ENCODE results near the gene TTYH2.

TTYH2 gene

DNA sequence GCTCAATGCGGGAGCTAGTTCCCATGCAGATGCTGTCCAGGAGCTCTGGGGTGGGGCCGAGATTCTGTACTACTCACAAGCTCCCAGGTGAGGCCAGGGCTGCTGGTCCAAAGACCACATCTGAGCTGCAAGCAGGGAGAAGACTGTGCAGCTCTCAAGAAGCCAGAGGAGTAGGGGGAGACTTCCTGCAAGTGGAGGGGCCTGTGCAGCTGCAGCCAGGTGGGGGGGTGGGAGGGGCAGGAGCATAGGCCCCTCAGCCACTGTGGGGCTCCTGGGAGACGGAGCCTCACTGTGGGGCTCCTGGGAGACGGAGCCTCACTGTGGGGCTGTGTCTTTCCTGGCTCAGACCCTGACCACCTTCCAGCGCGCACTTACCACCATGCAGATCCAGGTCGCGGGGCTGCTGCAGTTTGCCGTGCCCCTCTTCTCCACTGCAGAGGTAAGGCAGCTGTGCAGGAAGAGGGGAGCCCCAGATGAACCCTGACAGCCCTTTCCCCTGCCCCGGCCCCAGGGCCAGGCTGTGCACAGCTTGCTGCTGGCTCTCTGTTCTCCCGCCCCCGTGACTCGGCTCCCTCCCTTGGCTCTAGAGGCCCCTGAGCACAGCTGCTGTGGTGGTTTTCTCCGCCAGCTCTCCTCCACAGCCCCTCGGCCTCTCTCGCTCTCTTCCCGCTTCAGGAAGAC, 36.4 kb downstream of the TTYH2 start:
- no peak for DNase-seq (ENCODE audit: low read depth in 2 of 2)
- H3K4me3 ChIP-seq (replicated peaks in 1 of 2; ENCODE audit: low read depth in 2 of 2, low read length in 2 of 2), result no peak overlapping the region
- TF ChIP-seq CTCF (IDR thresholded peaks at IDR 0.05; ENCODE audit: low read depth, low read length), result no peak

- no peak for DNase-seq (ENCODE audit: low read depth in 2 of 2)
- no peak overlapping the region for H3K4me3 ChIP-seq (replicated peaks in 1 of 2; ENCODE audit: low read depth in 2 of 2, low read length in 2 of 2)
- TF ChIP-seq CTCF (IDR thresholded peaks at IDR 0.05; ENCODE audit: low read depth, low read length), result no peak
Observed at GRCh38 chr17:74250324-74250995, 37.1 kb downstream of the TTYH2 start.

GRCh38 chr17:74251051-74251450, 37.7 kb downstream of the TTYH2 start:
- TF ChIP-seq CTCF (IDR thresholded peaks at IDR 0.05; ENCODE audit: low read depth, low read length), result no peak
- DNase-seq (ENCODE audit: low read depth in 2 of 2), result no peak
- H3K4me3 ChIP-seq (replicated peaks in 1 of 2; ENCODE audit: low read depth in 2 of 2, low read length in 2 of 2), result no peak overlapping the region

- TF ChIP-seq CTCF (IDR thresholded peaks at IDR 0.05; ENCODE audit: low read depth, low read length), result no peak
- no peak overlapping the region for H3K4me3 ChIP-seq (replicated peaks in 1 of 2; ENCODE audit: low read depth in 2 of 2, low read length in 2 of 2)
- DNase-seq (ENCODE audit: low read depth in 2 of 2), result no peak
Observed at GRCh38 chr17:74251569-74251968, 38.2 kb downstream of the TTYH2 start.

DNA sequence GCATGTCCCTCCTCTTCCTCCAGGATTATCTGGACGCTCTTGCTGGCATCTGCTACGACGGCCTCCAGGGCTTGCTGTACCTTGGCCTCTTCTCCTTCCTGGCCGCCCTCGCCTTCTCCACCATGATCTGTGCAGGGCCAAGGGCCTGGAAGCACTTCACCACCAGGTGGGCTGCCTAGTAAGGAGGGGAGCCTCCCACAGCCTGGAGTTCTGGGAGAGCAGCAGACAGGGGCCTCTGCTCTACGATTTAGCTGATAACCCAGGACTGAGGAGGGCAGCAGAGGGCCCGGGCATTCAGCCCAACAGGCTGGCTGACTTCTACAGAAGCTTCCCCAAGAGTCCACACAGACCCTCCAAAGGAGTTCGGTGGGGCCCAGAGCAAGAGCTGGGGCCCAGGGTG, 38.8 kb downstream of the TTYH2 start:
- no peak overlapping the region for H3K4me3 ChIP-seq (replicated peaks in 1 of 2; ENCODE audit: low read depth in 2 of 2, low read length in 2 of 2)
- TF ChIP-seq CTCF (IDR thresholded peaks at IDR 0.05; ENCODE audit: low read depth, low read length), result no peak
- DNase-seq (ENCODE audit: low read depth in 2 of 2), result no peak

DNA sequence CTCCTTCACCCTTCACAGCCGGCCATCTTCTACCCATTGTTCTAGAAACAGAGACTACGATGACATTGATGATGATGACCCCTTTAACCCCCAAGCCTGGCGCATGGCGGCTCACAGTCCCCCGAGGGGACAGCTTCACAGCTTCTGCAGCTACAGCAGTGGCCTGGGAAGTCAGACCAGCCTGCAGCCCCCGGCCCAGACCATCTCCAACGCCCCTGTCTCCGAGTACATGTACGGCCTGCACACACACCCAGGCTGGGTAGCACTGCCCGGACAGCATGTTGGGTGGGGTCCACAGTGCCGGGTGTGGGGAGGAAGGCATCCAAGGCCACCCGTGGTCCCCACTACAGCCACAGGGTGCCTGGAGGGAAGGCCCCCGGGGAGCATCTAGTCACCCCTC, 39.7 kb downstream of the TTYH2 start:
- no peak for DNase-seq (ENCODE audit: low read depth in 2 of 2)
- TF ChIP-seq CTCF (IDR thresholded peaks at IDR 0.05; ENCODE audit: low read depth, low read length), result no peak
- H3K4me3 ChIP-seq (replicated peaks in 1 of 2; ENCODE audit: low read depth in 2 of 2, low read length in 2 of 2), result no peak overlapping the region

All from cardiac fibroblast (primary cell).